ENCODE data around the gene TTI1. TPM values are rescaled to one million over a fixed set of nuclear protein-coding genes. Genes with fewer than 3 reads are reported as not detected.
A peak's percentile ranks its signal among the peaks of the same experiment; 100 is the strongest.

TTI1 gene
- total RNA-seq, result 10 to 100 TPM; 26.0 to 30.5 TPM
- polyA plus RNA-seq (ENCODE audit: insufficient read depth, low read depth, low replicate concordance), result 24.1 TPM
- long read RNA-seq, donor 1, transcript TTI1-203 (7 exons, 3,791 nt), result major isoform, 5 of 27 reads
- long read RNA-seq, donor 1, partial matches to known transcripts, result 18 of 27 reads
- long read RNA-seq, donor 1, other reads (novel, unspliced or antisense), result 0 of 27 reads
- long read RNA-seq, donor 2, partial matches to known transcripts, result 0 of 2 reads
- long read RNA-seq, donor 2, other reads (novel, unspliced or antisense), result 0 of 2 reads

DNA sequence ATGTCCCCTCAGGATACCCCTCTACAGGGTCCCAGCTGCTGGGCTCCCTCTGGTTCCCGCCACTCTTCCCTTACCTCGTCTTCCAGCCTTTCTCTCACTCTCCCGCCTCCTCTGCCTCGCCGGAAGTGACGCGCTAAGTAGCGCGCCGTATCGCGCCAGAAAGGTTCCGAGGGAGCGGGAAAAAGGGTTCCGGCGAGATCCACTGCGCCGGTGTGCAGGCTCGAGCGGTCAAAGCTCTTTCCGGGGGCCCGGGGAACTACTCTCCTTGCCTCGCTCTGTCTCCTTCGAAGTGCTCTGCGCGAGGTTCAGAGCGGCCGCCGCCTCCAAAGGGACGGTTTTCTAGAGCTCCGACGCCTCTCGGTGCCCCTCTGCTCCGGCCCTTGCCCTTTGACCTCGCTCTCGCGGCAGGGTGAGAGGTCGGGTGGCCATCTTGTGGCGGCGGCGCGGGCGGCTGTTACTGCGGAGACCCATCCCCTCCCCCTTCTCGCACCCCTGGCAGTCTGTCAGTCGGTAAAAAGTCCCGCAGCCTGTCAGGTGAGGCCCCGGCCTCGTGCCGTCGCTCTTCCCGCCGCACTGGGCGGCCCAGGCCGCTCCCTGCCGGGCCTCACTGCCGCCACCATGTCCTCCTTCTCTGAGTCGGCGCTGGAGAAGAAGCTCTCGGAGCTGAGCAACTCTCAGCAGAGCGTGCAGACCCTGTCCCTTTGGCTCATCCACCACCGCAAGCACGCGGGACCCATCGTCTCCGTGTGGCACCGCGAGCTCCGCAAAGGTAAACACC, at the start of gene TTI1, which contains the start of gene RPRD1B:
TTI1 (minus strand) TSS at position 127 of the 778 bp plus-strand sequence. CDS start 19,640 bp downstream, outside the sequence.
RPRD1B (plus strand) TSS at position 417 of the 778 bp plus-strand sequence; CDS start at position 619, 202 bp downstream.
- peaks cover 21% of the 10 kb centered on the region for H3K4me1 ChIP-seq
- intact Hi-C loops (cut with DNase I; ENCODE audit: low total_unique reads), result no loop called here
- H3K27me3 ChIP-seq, result no peaks in the 10 kb centered on the region
- TF ChIP-seq, protein P1, sequence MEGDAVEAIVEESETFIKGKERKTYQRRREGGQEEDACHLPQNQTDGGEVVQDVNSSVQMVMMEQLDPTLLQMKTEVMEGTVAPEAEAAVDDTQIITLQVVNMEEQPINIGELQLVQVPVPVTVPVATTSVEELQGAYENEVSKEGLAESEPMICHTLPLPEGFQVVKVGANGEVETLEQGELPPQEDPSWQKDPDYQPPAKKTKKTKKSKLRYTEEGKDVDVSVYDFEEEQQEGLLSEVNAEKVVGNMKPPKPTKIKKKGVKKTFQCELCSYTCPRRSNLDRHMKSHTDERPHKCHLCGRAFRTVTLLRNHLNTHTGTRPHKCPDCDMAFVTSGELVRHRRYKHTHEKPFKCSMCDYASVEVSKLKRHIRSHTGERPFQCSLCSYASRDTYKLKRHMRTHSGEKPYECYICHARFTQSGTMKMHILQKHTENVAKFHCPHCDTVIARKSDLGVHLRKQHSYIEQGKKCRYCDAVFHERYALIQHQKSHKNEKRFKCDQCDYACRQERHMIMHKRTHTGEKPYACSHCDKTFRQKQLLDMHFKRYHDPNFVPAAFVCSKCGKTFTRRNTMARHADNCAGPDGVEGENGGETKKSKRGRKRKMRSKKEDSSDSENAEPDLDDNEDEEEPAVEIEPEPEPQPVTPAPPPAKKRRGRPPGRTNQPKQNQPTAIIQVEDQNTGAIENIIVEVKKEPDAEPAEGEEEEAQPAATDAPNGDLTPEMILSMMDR (IDR thresholded peaks at IDR 0.05), result peak in 1 of 3 experiments; percentile 4
- no peak for TF ChIP-seq POLR2A (IDR thresholded peaks at IDR 0.05)
- H3K27ac ChIP-seq, result peak within 1 kb of the TSS; percentile 95 to 98
- H3K4me3 ChIP-seq, result peak within 1 kb of the TSS; percentile 94 to 98
- DNase-seq, result peak; percentile 93
- H3K36me3 ChIP-seq (ENCODE audit: low read depth, missing control alignments), result no peaks in the 10 kb centered on the region
- 0% methylated on average over 22 to 69 of the region's 69 CpGs for WGBS, 2 donors
- no peaks in the 10 kb centered on the region for H3K9me3 ChIP-seq

DNA sequence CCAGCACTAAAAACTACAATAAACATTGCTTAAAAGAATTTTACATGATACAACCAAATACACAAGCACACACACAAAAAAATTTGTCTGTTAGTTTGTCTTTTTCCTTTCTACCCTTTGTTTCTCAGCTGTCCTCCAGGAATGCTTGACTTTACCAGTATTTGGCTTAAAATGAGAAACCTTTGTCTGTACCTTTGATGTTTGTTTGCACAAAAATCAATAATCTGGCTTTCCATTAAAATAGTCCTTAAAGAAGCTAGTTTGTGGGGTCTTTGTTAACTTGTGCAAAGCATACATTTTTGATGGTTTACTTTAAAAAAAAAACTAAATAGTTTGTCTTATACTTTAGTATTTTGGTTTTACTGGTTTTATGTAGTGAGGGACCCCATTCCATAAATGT, 49.6 kb upstream of the TTI1 start:
- Histone ChIP-seq H3K4me1 (no peaks in the 10 kb centered on the region), H3K27ac (no peak overlapping the region), H3K9me3 (no peaks in the 10 kb centered on the region), H3K36me3 (ENCODE audit: low read depth, missing control alignments) (no peaks in the 10 kb centered on the region), H3K27me3 (no peaks in the 10 kb centered on the region), H3K4me3 (no peak overlapping the region)
- no peak for DNase-seq
- intact Hi-C loops (cut with DNase I; ENCODE audit: low total_unique reads), result no loop called here
- TF ChIP-seq, protein P1 (IDR thresholded peaks at IDR 0.05), result no peak
- TF ChIP-seq POLR2A (IDR thresholded peaks at IDR 0.05), result no peak

DNA sequence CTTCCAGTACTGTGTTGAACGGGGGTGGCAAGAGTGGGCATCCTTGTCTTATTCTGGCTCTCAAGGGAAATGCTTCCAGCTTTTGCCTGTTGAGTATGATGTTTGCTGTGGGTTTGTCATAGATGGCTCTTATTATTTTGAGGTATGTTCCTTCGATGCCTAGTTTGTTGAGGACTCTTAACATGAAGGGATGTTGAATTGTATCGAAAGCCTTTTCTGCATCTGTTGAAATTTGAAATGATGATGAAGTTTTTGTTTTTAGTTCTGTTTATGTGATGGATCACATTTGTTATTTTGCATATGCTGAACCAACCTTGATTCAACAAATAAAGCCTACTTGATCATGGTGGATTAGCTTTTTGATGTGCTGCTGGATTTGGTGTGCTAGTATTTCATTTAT, 48.3 kb upstream of the TTI1 start:
- no peak for DNase-seq
- H3K36me3 ChIP-seq (ENCODE audit: low read depth, missing control alignments), result no peaks in the 10 kb centered on the region
- H3K9me3 ChIP-seq, result no peaks in the 10 kb centered on the region
- 82 to 92% methylated on average over 3 of the region's 3 CpGs for WGBS, 2 donors
- no peak overlapping the region for H3K4me3 ChIP-seq
- no peak for TF ChIP-seq POLR2A (IDR thresholded peaks at IDR 0.05)
- TF ChIP-seq, protein P1 (IDR thresholded peaks at IDR 0.05), result no peak
- intact Hi-C loops (cut with DNase I; ENCODE audit: low total_unique reads), result no loop called here
- no peaks in the 10 kb centered on the region for H3K4me1 ChIP-seq
- H3K27me3 ChIP-seq, result no peaks in the 10 kb centered on the region
- H3K27ac ChIP-seq, result no peak overlapping the region

DNA sequence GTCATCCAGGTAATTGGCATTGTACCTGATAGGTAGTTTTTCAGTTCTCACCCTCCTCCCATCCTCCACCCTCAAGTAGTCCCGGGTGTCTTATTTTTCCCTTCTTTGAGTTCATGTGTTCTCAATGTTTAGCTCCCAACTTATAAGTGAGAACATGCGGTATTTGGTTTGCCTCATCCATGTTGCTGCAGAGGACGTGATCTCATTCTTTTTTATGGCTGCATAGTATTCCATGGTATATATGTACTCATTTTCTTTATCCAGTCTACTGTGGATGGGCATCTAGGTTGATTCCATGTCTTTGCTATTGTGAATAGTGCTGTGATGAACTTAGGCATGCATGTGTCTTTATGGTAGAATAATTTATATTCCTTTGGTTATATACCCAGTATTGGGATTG, 46.1 kb upstream of the TTI1 start:
- no peak overlapping the region for H3K4me3 ChIP-seq
- no peaks in the 10 kb centered on the region for H3K4me1 ChIP-seq
- intact Hi-C loops (cut with DNase I; ENCODE audit: low total_unique reads), result no loop called here
- no peak overlapping the region for H3K27ac ChIP-seq
- no peaks in the 10 kb centered on the region for H3K27me3 ChIP-seq
- WGBS, 2 donors, result 92 to 96% methylated on average over 3 of the region's 3 CpGs
- no peaks in the 10 kb centered on the region for H3K9me3 ChIP-seq
- no peak for DNase-seq
- no peaks in the 10 kb centered on the region for H3K36me3 ChIP-seq (ENCODE audit: low read depth, missing control alignments)
- no peak for TF ChIP-seq POLR2A (IDR thresholded peaks at IDR 0.05)
- TF ChIP-seq, protein P1 (IDR thresholded peaks at IDR 0.05), result no peak
